ENCODE data around the gene HSPA12B. TPM values are rescaled to one million over a fixed set of nuclear protein-coding genes. Genes with fewer than 3 reads are reported as not detected.

HSPA12B gene
- total and polyA plus RNA-seq, 11 donors, result 10.4 to 35.7 (median 14.3) TPM

DNA sequence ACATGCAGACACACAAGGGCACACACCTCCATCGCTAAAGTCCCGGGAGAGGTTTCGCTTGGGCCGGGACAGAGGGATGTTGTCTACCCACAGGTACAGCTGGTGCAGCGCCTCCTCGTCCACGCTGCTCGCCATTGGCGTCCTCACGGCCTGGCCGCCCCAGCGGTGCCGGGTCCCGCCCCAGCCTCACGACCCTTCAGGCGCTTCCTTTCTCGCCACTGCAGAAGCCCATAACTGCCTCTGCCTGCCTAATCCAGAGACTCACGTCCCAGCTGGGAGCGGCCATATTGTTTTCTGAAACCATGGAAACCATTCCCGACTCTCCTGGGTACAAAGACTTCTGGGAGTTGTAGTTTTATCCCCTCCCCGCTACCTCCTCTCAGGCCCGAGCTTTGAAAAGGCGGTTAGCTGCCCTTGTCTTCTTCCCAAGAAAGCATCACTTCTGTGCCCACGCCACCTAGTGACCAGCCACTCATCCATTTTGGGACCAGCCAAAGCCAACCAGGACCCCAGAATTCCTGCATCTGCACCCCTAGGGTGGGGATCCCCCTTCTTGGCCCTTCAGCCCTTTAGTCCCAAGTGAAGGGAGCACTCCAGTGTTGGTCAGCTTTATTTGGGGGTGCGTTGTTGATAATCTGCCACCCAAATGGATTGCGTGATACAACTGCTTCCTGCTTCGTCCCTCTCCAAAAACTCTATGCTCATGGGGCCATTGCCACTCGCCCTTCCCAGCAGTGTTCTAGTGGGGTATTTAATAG is 48.8 kb downstream of the HSPA12B start, which contains the start of gene SPEF1:
Gene SPEF1 (minus strand): TSS at position 296 of the 758 bp plus-strand sequence. CDS start 161 bp downstream, at position 135.
- ATAC-seq (peak; percentile 80 to 90 (median 84)), DNase-seq (peak; percentile 68 to 85 (median 81))
- H3K4me1 ChIP-seq, result peaks cover 4 to 55% (median 42%) of the 10 kb centered on the region in 12 donors
- TF ChIP-seq POLR2A (IDR thresholded peaks at IDR 0.05), result no peak
- TF ChIP-seq, protein P1, sequence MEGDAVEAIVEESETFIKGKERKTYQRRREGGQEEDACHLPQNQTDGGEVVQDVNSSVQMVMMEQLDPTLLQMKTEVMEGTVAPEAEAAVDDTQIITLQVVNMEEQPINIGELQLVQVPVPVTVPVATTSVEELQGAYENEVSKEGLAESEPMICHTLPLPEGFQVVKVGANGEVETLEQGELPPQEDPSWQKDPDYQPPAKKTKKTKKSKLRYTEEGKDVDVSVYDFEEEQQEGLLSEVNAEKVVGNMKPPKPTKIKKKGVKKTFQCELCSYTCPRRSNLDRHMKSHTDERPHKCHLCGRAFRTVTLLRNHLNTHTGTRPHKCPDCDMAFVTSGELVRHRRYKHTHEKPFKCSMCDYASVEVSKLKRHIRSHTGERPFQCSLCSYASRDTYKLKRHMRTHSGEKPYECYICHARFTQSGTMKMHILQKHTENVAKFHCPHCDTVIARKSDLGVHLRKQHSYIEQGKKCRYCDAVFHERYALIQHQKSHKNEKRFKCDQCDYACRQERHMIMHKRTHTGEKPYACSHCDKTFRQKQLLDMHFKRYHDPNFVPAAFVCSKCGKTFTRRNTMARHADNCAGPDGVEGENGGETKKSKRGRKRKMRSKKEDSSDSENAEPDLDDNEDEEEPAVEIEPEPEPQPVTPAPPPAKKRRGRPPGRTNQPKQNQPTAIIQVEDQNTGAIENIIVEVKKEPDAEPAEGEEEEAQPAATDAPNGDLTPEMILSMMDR (IDR thresholded peaks at IDR 0.05), result peak in 11 of 12 donors; percentile 21 to 54 (median 39)
- no peaks in the 10 kb centered on the region for H3K9me3 ChIP-seq
- H3K27me3 ChIP-seq, result peaks cover 0 to 5% (median 0%) of the 10 kb centered on the region in 9 donors
- H3K4me3 ChIP-seq, result peak within 1 kb of the TSS in 11 of 12 donors; percentile 17 to 58 (median 46)
- H3K27ac ChIP-seq, result peak within 1 kb of the TSS in 4 of 12 donors; percentile 7 to 52 (median 42)
- WGBS, 4 donors, result 13 to 18% (median 16%) methylated on average over 28 of the region's 28 CpGs
- intact Hi-C loops (cut with DNase I), result loop anchor here in 5 of 10 donors (5.0 to 10.0 kb wide), 4 partner anchors 73 to 303 kb away; no protein-coding TSS in a partner anchor
- peaks cover 0 to 18% (median 4%) of the 10 kb centered on the region in 9 donors for H3K36me3 ChIP-seq

- Histone ChIP-seq H3K36me3 (peaks cover 0 to 18% (median 4%) of the 10 kb centered on the region in 9 donors), H3K4me1 (peaks cover 4 to 56% (median 45%) of the 10 kb centered on the region in 12 donors), H3K9me3 (no peaks in the 10 kb centered on the region), H3K4me3 (no peak overlapping the region), H3K27ac (no peak overlapping the region), H3K27me3 (peaks cover 0 to 5% (median 0%) of the 10 kb centered on the region in 9 donors)
- DNase-seq (no peak), ATAC-seq (no peak)
- intact Hi-C loops (cut with DNase I), result loop anchor here in 5 of 10 donors (5.0 to 10.0 kb wide), 4 partner anchors 72 to 302 kb away; no protein-coding TSS in a partner anchor
- no peak for TF ChIP-seq POLR2A (IDR thresholded peaks at IDR 0.05)
- TF ChIP-seq, protein P1 (IDR thresholded peaks at IDR 0.05), result no peak
- WGBS, 4 donors, result 88 to 92% (median 90%) methylated on average over 6 of the region's 6 CpGs
These were observed 50.1 kb downstream of the HSPA12B start for GRCh38 chr20:3782597-3782996.

- peak in 1 of 5 donors; percentile 47 for DNase-seq
- Histone ChIP-seq H3K36me3 (peaks cover 0 to 18% (median 4%) of the 10 kb centered on the region in 9 donors), H3K4me3 (no peak overlapping the region), H3K27ac (no peak overlapping the region), H3K9me3 (no peaks in the 10 kb centered on the region), H3K27me3 (peaks cover 0 to 5% (median 0%) of the 10 kb centered on the region in 9 donors), H3K4me1 (peaks cover 4 to 52% (median 41%) of the 10 kb centered on the region in 12 donors)
- 72 to 83% (median 79%) methylated on average over 2 of the region's 2 CpGs for WGBS, 4 donors
- intact Hi-C loops (cut with DNase I), result loop anchor here in 5 of 10 donors (5.0 to 10.0 kb wide), 4 partner anchors 72 to 302 kb away; no protein-coding TSS in a partner anchor
- ATAC-seq, result no peak
- TF ChIP-seq, protein P1 (IDR thresholded peaks at IDR 0.05), result no peak
- no peak for TF ChIP-seq POLR2A (IDR thresholded peaks at IDR 0.05)
These were observed 50.6 kb downstream of the HSPA12B start for GRCh38 chr20:3783068-3783489.

Data from heart left ventricle (tissue), 16 donors.